ENCODE measurements around the gene NPY4R.
"Not testable (repeated sequence)": the region's sequence is repeated elsewhere in the genome, so short reads cannot be mapped to it uniquely, and the experiment has no call there.

The NPY4R gene

DNA sequence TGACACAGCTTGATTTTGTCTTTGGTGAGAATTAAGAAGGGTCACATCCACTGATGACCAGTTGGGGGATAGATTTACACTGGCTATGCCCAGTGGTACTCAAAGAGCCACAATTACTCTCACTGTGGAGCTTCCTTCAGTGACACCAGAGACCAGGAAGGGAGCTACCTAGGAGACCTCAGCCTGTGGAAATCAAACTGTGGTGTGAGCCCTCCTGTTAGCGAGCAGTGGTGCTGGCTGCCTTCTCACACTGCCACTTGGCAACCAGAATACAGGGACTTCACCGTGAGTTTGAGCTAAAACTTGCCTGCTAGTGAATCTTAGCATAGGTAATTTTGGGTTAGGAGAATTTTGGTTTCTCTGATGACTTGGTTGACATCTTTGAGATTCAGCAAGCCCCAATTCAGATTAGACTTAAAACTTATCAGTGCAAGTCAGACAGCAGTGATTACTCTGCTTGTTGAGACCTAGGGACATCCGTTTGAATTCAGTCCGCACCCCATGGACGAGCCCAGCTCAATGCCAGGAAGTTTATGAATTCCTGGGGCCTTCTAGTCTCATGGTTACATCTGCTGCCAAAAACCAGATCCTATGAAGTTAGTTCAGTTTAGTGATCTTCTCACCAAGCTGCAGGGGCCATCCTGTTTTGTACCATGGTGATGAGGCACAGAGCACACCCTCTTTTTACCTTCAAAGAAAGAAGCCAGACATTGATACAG, 33.4 kb upstream of the NPY4R start:
- not testable (repeated sequence) for H2BK120ac ChIP-seq (ENCODE audit: insufficient read depth, low read length, poor library complexity); H3K36me3 ChIP-seq (ENCODE audit: control insufficient read depth in 1 of 2, insufficient read depth in 2 of 2, low read length in 2 of 2); H3K4ac ChIP-seq (ENCODE audit: low read depth, low read length); H3K9ac ChIP-seq (ENCODE audit: low read length); H4K12ac ChIP-seq (ENCODE audit: low read depth, low read length); H4K8ac ChIP-seq (ENCODE audit: low read depth, low read length); H3K27ac ChIP-seq (ENCODE audit: low read depth, low read length); H3K79me2 ChIP-seq (ENCODE audit: control insufficient read depth, insufficient read depth, low read length, poor library complexity); H3K23ac ChIP-seq (ENCODE audit: low read length); H3K4me1 ChIP-seq (ENCODE audit: control insufficient read depth in 1 of 2, insufficient read depth in 2 of 2, low read length in 2 of 2); H3K4me2 ChIP-seq (ENCODE audit: low read length); H3K14ac ChIP-seq (ENCODE audit: low read length); H3K4me3 ChIP-seq (ENCODE audit: low read depth, low read length); H2AFZ ChIP-seq (ENCODE audit: insufficient read depth, low read length, poor library complexity); DNase-seq; H3K79me1 ChIP-seq (ENCODE audit: low read length); H2AK5ac ChIP-seq (ENCODE audit: low read length); H4K91ac ChIP-seq (ENCODE audit: low read depth, low read length); H2BK12ac ChIP-seq (ENCODE audit: low read length); H3K9me3 ChIP-seq (ENCODE audit: insufficient read depth, low read depth, low read length); H2BK5ac ChIP-seq (ENCODE audit: low read depth, low read length, poor library complexity); H3K18ac ChIP-seq (ENCODE audit: low read length); H3K27me3 ChIP-seq (ENCODE audit: insufficient read depth, low read length)
- no CpG with 5 or more reads among the region's 5 CpGs for WGBS (ENCODE audit: extremely low coverage, insufficient coverage, insufficient read length)

DNA sequence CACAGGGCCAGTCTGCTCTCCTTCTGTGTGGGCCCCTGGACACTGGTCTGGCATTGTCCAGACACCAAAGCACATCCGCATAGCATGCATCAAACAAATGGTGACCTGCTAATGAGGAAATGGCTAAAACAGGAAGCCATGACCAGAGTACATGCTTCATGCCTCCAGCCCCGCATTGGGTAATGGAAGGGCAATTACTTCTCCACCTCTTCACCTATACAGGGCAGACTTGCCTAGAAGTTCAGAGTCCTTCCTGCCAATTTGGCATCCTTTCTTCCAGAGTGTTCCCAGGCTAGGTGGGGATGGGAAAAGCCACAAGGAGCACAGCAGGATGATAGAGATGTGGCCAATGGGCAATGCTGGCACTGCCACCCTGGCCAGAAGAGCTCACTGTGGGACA, 32.1 kb upstream of the NPY4R start:
- not testable (repeated sequence) for H2BK120ac ChIP-seq (ENCODE audit: insufficient read depth, low read length, poor library complexity); H4K12ac ChIP-seq (ENCODE audit: low read depth, low read length); H3K4ac ChIP-seq (ENCODE audit: low read depth, low read length); H3K79me2 ChIP-seq (ENCODE audit: control insufficient read depth, insufficient read depth, low read length, poor library complexity); H3K27ac ChIP-seq (ENCODE audit: low read depth, low read length); H3K23ac ChIP-seq (ENCODE audit: low read length); H2AK5ac ChIP-seq (ENCODE audit: low read length); H3K9me3 ChIP-seq (ENCODE audit: insufficient read depth, low read depth, low read length); H3K4me1 ChIP-seq (ENCODE audit: control insufficient read depth in 1 of 2, insufficient read depth in 2 of 2, low read length in 2 of 2); H4K8ac ChIP-seq (ENCODE audit: low read depth, low read length); H2BK5ac ChIP-seq (ENCODE audit: low read depth, low read length, poor library complexity); H3K14ac ChIP-seq (ENCODE audit: low read length); H3K79me1 ChIP-seq (ENCODE audit: low read length); DNase-seq; H3K27me3 ChIP-seq (ENCODE audit: insufficient read depth, low read length); H2BK12ac ChIP-seq (ENCODE audit: low read length); H3K18ac ChIP-seq (ENCODE audit: low read length); H2AFZ ChIP-seq (ENCODE audit: insufficient read depth, low read length, poor library complexity); H3K4me3 ChIP-seq (ENCODE audit: low read depth, low read length); H3K9ac ChIP-seq (ENCODE audit: low read length); H3K4me2 ChIP-seq (ENCODE audit: low read length); H3K36me3 ChIP-seq (ENCODE audit: control insufficient read depth in 1 of 2, insufficient read depth in 2 of 2, low read length in 2 of 2); H4K91ac ChIP-seq (ENCODE audit: low read depth, low read length)
- no CpG with 5 or more reads among the region's 2 CpGs for WGBS (ENCODE audit: extremely low coverage, insufficient coverage, insufficient read length)

DNA sequence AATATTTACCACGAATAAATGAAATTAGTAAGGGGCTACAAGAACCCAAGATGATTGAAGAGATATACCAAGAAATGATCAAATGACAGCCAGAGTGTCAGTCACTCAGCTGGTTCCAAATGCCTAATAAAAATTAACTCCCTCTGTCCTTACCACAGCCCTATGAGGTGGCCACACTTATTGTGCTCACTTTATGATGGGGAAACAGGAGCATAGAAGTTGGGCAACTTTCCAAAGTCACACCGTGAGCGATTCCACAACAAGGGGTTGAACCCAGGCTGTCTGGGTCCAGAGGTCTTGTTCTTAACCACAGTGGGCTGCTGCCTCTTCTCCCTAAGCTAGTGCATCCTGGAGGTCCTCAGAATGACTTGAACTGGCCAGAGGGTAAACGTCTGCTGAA, 31.6 kb upstream of the NPY4R start:
- H4K91ac ChIP-seq (ENCODE audit: low read depth, low read length): not testable (repeated sequence)

DNA sequence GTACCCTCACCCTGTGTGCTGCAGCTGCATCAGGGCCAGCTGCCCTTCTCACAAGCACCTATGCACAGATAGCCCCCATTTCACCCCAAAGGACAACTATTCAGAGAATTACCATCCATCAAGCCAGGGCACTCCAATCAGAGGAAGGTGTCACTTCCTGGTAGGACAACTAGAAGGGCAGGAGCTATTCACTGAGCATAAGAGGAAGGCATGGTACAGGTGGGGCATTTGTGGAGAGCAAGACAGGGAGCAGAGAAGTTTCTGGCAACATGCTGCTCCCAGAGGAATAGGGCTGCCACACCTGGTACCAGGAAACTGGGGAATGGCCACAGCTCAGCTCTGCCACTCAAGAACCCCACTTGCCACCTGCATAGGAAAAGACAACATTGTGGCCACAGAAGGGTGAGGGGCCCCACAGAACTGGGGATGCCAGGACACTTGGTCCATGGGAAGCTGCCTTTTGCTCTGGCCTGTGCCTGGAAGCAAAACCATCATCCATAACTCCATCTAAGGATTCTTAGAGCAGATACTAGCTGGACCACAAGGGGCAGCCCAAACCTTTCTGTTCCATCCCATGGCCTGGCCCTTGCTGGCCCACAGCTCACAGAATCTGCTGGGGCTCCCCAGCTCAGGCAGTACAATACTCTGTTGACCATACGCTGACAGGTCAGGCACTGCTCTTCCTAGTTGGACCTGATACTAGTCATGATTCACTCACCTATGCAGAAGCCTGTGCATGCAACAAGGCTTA, 25.8 kb upstream of the NPY4R start:
- H3K27ac ChIP-seq (ENCODE audit: low read depth, low read length); H3K18ac ChIP-seq (ENCODE audit: low read length); H3K23ac ChIP-seq (ENCODE audit: low read length); H3K4me2 ChIP-seq (ENCODE audit: low read length); H2BK5ac ChIP-seq (ENCODE audit: low read depth, low read length, poor library complexity); H3K79me2 ChIP-seq (ENCODE audit: control insufficient read depth, insufficient read depth, low read length, poor library complexity); H4K8ac ChIP-seq (ENCODE audit: low read depth, low read length); H3K27me3 ChIP-seq (ENCODE audit: insufficient read depth, low read length); H2BK120ac ChIP-seq (ENCODE audit: insufficient read depth, low read length, poor library complexity); H3K36me3 ChIP-seq (ENCODE audit: control insufficient read depth in 1 of 2, insufficient read depth in 2 of 2, low read length in 2 of 2); H3K79me1 ChIP-seq (ENCODE audit: low read length); H2AK5ac ChIP-seq (ENCODE audit: low read length); H2BK12ac ChIP-seq (ENCODE audit: low read length); H2AFZ ChIP-seq (ENCODE audit: insufficient read depth, low read length, poor library complexity); H4K12ac ChIP-seq (ENCODE audit: low read depth, low read length); H3K14ac ChIP-seq (ENCODE audit: low read length); H3K4me1 ChIP-seq (ENCODE audit: control insufficient read depth in 1 of 2, insufficient read depth in 2 of 2, low read length in 2 of 2); H3K4ac ChIP-seq (ENCODE audit: low read depth, low read length); H3K9ac ChIP-seq (ENCODE audit: low read length); H4K91ac ChIP-seq (ENCODE audit: low read depth, low read length); DNase-seq; H3K9me3 ChIP-seq (ENCODE audit: insufficient read depth, low read depth, low read length); H3K4me3 ChIP-seq (ENCODE audit: low read depth, low read length): not testable (repeated sequence)
- no CpG with 5 or more reads among the region's 1 CpG for WGBS (ENCODE audit: extremely low coverage, insufficient coverage, insufficient read length)

More for the DNA sequence above, 31.6 kb upstream of the NPY4R start:
- H3K9ac ChIP-seq (ENCODE audit: low read length); H2AFZ ChIP-seq (ENCODE audit: insufficient read depth, low read length, poor library complexity); H3K36me3 ChIP-seq (ENCODE audit: control insufficient read depth in 1 of 2, insufficient read depth in 2 of 2, low read length in 2 of 2); H2BK12ac ChIP-seq (ENCODE audit: low read length); H2BK120ac ChIP-seq (ENCODE audit: insufficient read depth, low read length, poor library complexity); H4K8ac ChIP-seq (ENCODE audit: low read depth, low read length); H3K18ac ChIP-seq (ENCODE audit: low read length); H3K4me1 ChIP-seq (ENCODE audit: control insufficient read depth in 1 of 2, insufficient read depth in 2 of 2, low read length in 2 of 2); DNase-seq; H3K4me2 ChIP-seq (ENCODE audit: low read length); H3K27me3 ChIP-seq (ENCODE audit: insufficient read depth, low read length); H2BK5ac ChIP-seq (ENCODE audit: low read depth, low read length, poor library complexity); H4K12ac ChIP-seq (ENCODE audit: low read depth, low read length); H3K4me3 ChIP-seq (ENCODE audit: low read depth, low read length); H2AK5ac ChIP-seq (ENCODE audit: low read length); H3K79me1 ChIP-seq (ENCODE audit: low read length); H3K9me3 ChIP-seq (ENCODE audit: insufficient read depth, low read depth, low read length); H3K14ac ChIP-seq (ENCODE audit: low read length); H3K79me2 ChIP-seq (ENCODE audit: control insufficient read depth, insufficient read depth, low read length, poor library complexity); H3K27ac ChIP-seq (ENCODE audit: low read depth, low read length); H3K23ac ChIP-seq (ENCODE audit: low read length); H3K4ac ChIP-seq (ENCODE audit: low read depth, low read length): not testable (repeated sequence)
- WGBS (ENCODE audit: extremely low coverage, insufficient coverage, insufficient read length): no CpG with 5 or more reads among the region's 4 CpGs

Measured in trophoblast cell (in vitro differentiated cells and primary cell).